HEK293T (cell line): Measurements from ENCODE around the gene CCDC92B.

Experiments
- FOXM1 ChIP-seq: fragments of 450-650 bp; IDR thresholded peaks from 2 replicates; pipeline ENCODE4 v1.6.1; 2017; ENCODE audit warnings: mild to moderate bottlenecking, borderline replicate concordance
- NFRKB ChIP-seq: fragments of 450-650 bp; IDR thresholded peaks from 2 replicates; pipeline ENCODE4 v1.6.1; 2016; ENCODE audit warnings: mild to moderate bottlenecking, moderate library complexity
- SP1 ChIP-seq: fragments of 450-650 bp; IDR thresholded peaks from 2 replicates; pipeline ENCODE4 v1.6.1; 2017
- ZNF384 ChIP-seq: fragments of 450-650 bp; IDR thresholded peaks from 2 replicates; pipeline ENCODE4 v1.6.1; 2016

GRCh38 chr17:2680961-2681360 lies 68.5 kb downstream of the CCDC92B start:
- no peak for TF ChIP-seq FOXM1
- TF ChIP-seq NFRKB: no peak
- no peak for TF ChIP-seq ZNF384
- no peak for TF ChIP-seq SP1
